Prostate gland (tissue), 2 donors: ENCODE results near the gene LBHD2.

ENCODE experiments used
- POLR2A ChIP-seq: fragments of 450-650 bp; IDR thresholded peaks from one replicate; pipeline ENCODE4 v1.6.1; 2016; ENCODE audit warnings: antibody characterized with exemption, mild to moderate bottlenecking
- POLR2AphosphoS5 ChIP-seq: sonication (generic); formaldehyde crosslinking; IDR thresholded peaks from one replicate; pipeline ENCODE4 v1.6.1; 2017; ENCODE audit warnings: antibody characterized with exemption
- TF ChIP-seq, protein P1 (sequence below), 4 experiments: fragments of 200-600 bp in 2 of 4; fragments of 450-650 bp in 2 of 4; sonication (generic) in 2 of 4; IDR thresholded peaks; 1 replicate in 3 of 4; 2 replicates in 1 of 4; pipeline ENCODE4 v1.5.1; 2016 to 2019; ENCODE audit warnings: antibody characterized with exemption in 4 of 4, mild to moderate bottlenecking in 2 of 4, moderate library complexity in 2 of 4

DNA sequence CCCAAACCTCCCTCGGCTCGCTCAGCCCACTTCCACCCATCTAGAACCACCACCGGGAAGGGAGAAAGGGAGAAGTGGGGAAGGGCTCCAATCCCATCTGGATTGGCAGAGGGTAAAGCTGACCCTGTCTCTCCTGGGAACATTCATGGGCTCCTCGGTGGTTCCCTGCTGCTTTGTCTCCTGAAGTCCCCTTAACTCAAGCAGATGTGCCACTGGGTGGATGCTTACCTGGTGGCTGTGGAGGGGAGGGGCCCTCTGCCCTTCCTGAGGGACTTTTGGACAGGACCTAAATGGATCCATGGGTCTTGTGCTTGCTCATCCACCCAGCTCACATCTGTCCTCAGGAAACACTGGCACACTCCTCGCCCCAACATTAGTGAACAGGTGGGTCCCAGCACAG lies 24.5 kb upstream of the LBHD2 start:
- TF ChIP-seq, protein P1, sequence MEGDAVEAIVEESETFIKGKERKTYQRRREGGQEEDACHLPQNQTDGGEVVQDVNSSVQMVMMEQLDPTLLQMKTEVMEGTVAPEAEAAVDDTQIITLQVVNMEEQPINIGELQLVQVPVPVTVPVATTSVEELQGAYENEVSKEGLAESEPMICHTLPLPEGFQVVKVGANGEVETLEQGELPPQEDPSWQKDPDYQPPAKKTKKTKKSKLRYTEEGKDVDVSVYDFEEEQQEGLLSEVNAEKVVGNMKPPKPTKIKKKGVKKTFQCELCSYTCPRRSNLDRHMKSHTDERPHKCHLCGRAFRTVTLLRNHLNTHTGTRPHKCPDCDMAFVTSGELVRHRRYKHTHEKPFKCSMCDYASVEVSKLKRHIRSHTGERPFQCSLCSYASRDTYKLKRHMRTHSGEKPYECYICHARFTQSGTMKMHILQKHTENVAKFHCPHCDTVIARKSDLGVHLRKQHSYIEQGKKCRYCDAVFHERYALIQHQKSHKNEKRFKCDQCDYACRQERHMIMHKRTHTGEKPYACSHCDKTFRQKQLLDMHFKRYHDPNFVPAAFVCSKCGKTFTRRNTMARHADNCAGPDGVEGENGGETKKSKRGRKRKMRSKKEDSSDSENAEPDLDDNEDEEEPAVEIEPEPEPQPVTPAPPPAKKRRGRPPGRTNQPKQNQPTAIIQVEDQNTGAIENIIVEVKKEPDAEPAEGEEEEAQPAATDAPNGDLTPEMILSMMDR (IDR thresholded peaks at IDR 0.05), result no peak
- TF ChIP-seq POLR2AphosphoS5 (no peak), POLR2A (no peak)
